Measurements from ENCODE around the gene ST3GAL3.

ST3GAL3 gene

DNA sequence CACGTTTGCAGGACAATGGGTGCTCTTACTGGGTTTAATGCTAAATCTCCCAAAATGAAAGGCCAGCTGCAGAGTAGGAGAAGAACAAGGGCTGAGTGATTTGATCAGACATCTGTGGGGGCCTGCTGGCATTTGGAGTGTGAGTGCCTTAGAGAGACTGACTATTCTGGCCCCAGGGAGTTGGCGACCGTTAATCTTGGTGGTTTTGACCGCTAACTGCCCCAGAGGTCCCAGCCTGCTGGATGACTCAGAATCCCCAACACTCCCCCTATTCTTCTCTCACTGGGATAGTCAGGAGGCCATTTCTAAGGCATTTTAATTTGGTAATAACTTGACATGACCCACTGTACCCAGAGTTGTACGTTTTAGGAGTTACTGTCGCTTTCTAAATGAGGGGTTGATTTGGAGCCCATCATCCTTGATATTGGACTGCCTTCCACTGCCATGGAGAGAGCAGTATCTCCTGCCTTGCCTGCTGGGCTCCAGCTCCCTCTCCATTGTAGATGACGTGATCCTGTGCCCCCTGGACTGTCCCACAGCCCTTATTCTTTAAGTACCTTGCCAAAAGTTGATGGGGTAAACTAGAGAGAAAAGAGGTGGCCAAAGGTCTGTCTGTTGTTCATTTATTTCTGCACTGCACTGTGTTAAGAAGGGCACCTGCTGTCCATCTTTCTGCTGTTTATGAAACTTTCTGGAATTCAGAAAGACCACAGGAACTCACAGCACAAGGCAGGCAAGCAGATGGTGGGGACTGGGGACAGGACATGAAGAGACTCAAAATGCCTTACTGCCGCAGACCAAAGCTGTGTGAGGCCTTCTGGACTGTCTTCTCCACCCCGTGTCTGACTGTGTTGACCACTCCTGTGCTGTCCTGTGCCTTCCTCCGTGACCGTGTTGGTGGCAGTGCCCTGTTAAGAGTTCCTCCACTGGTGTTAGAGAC lies 128.0 kb downstream of the ST3GAL3 start:
- H3K9me3 ChIP-seq (ENCODE audit: control insufficient read depth, low read length): no peaks in the 10 kb centered on the region
- no peak overlapping the region for H3K4me3 ChIP-seq (ENCODE audit: extremely low read depth, insufficient read depth, low read length, poor library complexity, severe bottlenecking)
- peaks cover 25% of the 10 kb centered on the region for H3K4me1 ChIP-seq (ENCODE audit: control insufficient read depth, insufficient read depth, low read length, poor library complexity, severe bottlenecking)
- WGBS, 2 experiments (ENCODE audit: insufficient coverage in 2 of 2): 85 to 93% methylated on average over 6 to 7 of the region's 11 CpGs
- peak overlapping the region; percentile 64 for H3K27ac ChIP-seq (ENCODE audit: low read depth, low read length, severe bottlenecking)
- peaks cover 6% of the 10 kb centered on the region for H3K36me3 ChIP-seq (ENCODE audit: control insufficient read depth, insufficient read depth, low read length)

DNA sequence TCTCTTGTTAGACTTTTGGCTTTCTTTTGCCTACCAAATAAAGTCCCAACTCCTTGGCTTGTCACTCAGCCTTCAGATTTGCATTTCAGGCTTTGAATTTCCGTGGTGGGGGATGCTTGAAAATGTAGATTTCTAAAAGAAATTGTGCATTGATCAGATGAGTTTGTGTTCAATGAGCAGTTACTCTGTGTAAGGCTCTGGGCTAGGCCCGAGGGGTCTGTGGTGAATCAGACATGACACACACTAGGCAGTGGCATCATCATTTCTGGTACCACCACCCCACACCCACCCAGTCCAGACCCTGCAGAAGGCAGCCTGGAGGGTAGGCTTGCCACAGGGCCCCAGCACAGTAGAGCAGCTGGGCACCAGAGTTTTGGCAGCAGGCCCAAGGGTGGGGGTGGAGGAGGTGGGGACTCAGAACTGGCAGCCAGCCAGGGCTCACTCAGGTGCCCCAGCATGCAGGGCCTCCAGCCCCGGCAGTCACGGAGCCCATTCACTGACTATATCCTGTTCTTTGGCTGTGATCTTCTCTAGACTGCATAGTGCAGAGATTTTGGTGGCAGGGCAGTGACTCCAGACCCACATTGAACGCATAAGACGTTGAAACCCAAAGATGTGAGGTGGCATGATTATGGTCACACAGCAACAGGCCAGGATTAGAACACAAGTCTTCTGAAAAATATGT lies 129.1 kb downstream of the ST3GAL3 start:
- H3K4me3 ChIP-seq (ENCODE audit: extremely low read depth, insufficient read depth, low read length, poor library complexity, severe bottlenecking): no peak overlapping the region
- no peaks in the 10 kb centered on the region for H3K9me3 ChIP-seq (ENCODE audit: control insufficient read depth, low read length)
- peaks cover 25% of the 10 kb centered on the region for H3K4me1 ChIP-seq (ENCODE audit: control insufficient read depth, insufficient read depth, low read length, poor library complexity, severe bottlenecking)
- peaks cover 12% of the 10 kb centered on the region for H3K36me3 ChIP-seq (ENCODE audit: control insufficient read depth, insufficient read depth, low read length)
- no peak overlapping the region for H3K27ac ChIP-seq (ENCODE audit: low read depth, low read length, severe bottlenecking)
- WGBS, 2 experiments (ENCODE audit: insufficient coverage in 2 of 2): 96 to 100% methylated on average over 2 to 5 of the region's 6 CpGs

DNA sequence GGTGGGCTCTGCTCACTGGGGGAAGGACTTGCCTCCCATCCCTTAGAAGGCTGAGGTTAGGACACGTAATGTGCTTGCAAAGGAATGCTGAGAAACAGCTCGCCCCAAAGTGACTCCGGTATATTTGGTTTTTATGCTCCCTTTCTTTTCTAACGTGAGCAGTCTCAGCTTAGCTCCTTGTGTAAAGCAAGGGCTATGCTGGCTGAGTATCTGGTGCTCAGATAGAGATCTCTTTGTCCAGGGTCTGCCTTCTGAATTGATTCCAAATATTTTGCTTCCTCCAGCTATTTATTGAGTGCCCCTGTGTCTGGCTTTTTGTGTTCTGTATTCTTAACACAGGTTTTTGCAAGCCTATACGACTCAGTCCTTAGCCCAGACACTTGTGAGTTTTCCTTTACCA lies 131.7 kb downstream of the ST3GAL3 start:
- H3K36me3 ChIP-seq (ENCODE audit: control insufficient read depth, insufficient read depth, low read length): peaks cover 34% of the 10 kb centered on the region
- peaks cover 25% of the 10 kb centered on the region for H3K4me1 ChIP-seq (ENCODE audit: control insufficient read depth, insufficient read depth, low read length, poor library complexity, severe bottlenecking)
- H3K27ac ChIP-seq (ENCODE audit: low read depth, low read length, severe bottlenecking): peak overlapping the region; percentile 13
- no peak overlapping the region for H3K4me3 ChIP-seq (ENCODE audit: extremely low read depth, insufficient read depth, low read length, poor library complexity, severe bottlenecking)
- peaks cover 6% of the 10 kb centered on the region for H3K9me3 ChIP-seq (ENCODE audit: control insufficient read depth, low read length)
- 80 to 84% methylated on average over 4 of the region's 5 CpGs for WGBS, 2 experiments (ENCODE audit: insufficient coverage in 2 of 2)

DNA sequence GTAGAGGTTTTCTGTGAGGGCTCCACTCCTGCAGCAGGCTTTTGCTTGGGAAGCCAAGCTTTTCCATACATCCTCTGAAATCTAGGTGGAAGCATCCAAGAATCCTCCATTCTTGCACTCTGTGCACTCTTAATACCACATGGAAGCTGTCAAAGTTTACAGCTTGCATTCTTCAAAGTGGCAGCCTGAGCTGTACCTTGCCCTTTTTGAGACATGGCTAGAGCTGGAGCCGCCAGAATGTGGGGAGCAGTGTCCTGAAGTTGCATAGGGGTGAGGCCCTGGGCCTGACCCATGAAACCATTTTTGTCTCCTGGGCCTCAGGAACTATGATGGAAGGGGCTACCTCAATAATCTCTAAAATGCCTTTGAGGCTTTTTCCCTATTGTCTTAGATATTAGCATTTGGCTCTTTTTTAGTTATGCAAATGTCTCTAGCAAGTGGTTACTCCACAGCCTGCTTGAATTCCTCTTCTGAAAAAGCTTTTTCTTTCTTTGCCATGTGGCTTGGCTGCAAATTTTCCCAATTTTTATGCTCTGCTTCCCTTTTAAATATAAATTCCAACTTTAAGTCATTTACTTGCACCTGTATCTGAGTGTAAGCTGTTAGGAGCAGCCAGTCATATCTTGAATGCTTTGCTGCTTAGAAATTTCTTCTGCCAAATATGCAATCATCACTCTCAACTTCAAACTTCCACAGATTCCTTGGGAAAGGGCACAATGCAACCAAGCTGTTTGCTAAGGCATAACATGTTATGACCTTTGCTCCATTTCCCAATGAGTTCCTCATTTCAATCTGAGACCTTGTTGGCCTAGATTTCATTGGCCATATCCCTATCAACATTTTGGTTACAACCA lies 134.2 kb downstream of the ST3GAL3 start:
- H3K4me1 ChIP-seq (ENCODE audit: control insufficient read depth, insufficient read depth, low read length, poor library complexity, severe bottlenecking): peaks cover 12% of the 10 kb centered on the region
- peaks cover 6% of the 10 kb centered on the region for H3K9me3 ChIP-seq (ENCODE audit: control insufficient read depth, low read length)
- peaks cover 35% of the 10 kb centered on the region for H3K36me3 ChIP-seq (ENCODE audit: control insufficient read depth, insufficient read depth, low read length)
- H3K27ac ChIP-seq (ENCODE audit: low read depth, low read length, severe bottlenecking): no peak overlapping the region
- H3K4me3 ChIP-seq (ENCODE audit: extremely low read depth, insufficient read depth, low read length, poor library complexity, severe bottlenecking): no peak overlapping the region
- 67% methylated on average over 1 of the region's 1 CpG; no CpG with 5 or more reads in 1 of the 2 experiments for WGBS, 2 experiments (ENCODE audit: insufficient coverage in 2 of 2)

DNA sequence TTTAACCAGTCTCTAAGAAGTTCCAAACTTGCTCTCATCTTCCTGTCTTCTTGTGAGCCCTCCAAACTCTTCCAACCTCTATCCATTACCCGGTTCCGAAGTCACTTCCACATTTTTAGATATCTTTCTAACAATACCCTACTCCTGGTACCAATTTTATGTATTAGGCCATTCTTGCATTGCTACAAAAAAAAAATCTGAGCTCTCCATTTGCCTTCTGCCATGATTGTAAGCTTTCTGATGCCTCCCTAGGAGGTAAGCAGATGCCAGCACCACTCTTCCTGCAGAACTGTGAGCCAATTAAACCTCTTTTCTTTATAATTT lies 134.8 kb downstream of the ST3GAL3 start:
- peaks cover 6% of the 10 kb centered on the region for H3K9me3 ChIP-seq (ENCODE audit: control insufficient read depth, low read length)
- no peak overlapping the region for H3K4me3 ChIP-seq (ENCODE audit: extremely low read depth, insufficient read depth, low read length, poor library complexity, severe bottlenecking)
- H3K4me1 ChIP-seq (ENCODE audit: control insufficient read depth, insufficient read depth, low read length, poor library complexity, severe bottlenecking): peaks cover 12% of the 10 kb centered on the region
- WGBS, 2 experiments (ENCODE audit: insufficient coverage in 2 of 2): 90 to 91% methylated on average over 2 of the region's 2 CpGs
- H3K36me3 ChIP-seq (ENCODE audit: control insufficient read depth, insufficient read depth, low read length): peaks cover 35% of the 10 kb centered on the region
- no peak overlapping the region for H3K27ac ChIP-seq (ENCODE audit: low read depth, low read length, severe bottlenecking)

GRCh38 chr1:43843684-43844083 lies 136.3 kb downstream of the ST3GAL3 start:
- Histone ChIP-seq H3K4me3 (ENCODE audit: extremely low read depth, insufficient read depth, low read length, poor library complexity, severe bottlenecking) (no peak overlapping the region), H3K36me3 (ENCODE audit: control insufficient read depth, insufficient read depth, low read length) (peaks cover 32% of the 10 kb centered on the region), H3K9me3 (ENCODE audit: control insufficient read depth, low read length) (peaks cover 6% of the 10 kb centered on the region), H3K27ac (ENCODE audit: low read depth, low read length, severe bottlenecking) (no peak overlapping the region), H3K4me1 (ENCODE audit: control insufficient read depth, insufficient read depth, low read length, poor library complexity, severe bottlenecking) (peaks cover 10% of the 10 kb centered on the region)
- WGBS, 2 experiments (ENCODE audit: insufficient coverage in 2 of 2): 89 to 98% methylated on average over 3 to 4 of the region's 5 CpGs

DNA sequence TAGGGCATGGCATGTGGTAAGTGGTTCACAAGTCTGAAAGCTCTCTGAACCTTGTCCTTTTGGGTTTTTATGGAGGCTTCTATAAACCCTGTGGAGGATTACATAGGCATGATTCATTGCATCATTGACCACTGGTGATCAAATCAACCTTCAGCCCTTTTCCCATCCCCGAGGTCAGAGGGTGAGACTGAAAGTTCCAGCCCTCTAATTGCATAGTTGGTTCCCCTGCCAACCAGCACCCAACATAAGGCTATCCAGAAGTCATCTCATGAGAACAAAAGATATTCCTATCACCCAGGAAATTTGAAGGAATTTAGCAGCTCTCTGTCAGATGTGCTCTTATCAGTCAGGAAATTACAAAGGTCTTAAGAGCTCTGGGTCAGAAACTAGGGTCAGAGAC lies 136.8 kb downstream of the ST3GAL3 start:
- peaks cover 6% of the 10 kb centered on the region for H3K9me3 ChIP-seq (ENCODE audit: control insufficient read depth, low read length)
- peaks cover 5% of the 10 kb centered on the region for H3K4me1 ChIP-seq (ENCODE audit: control insufficient read depth, insufficient read depth, low read length, poor library complexity, severe bottlenecking)
- 82 to 100% methylated on average over 1 of the region's 1 CpG for WGBS, 2 experiments (ENCODE audit: insufficient coverage in 2 of 2)
- peaks cover 30% of the 10 kb centered on the region for H3K36me3 ChIP-seq (ENCODE audit: control insufficient read depth, insufficient read depth, low read length)
- no peak overlapping the region for H3K27ac ChIP-seq (ENCODE audit: low read depth, low read length, severe bottlenecking)
- H3K4me3 ChIP-seq (ENCODE audit: extremely low read depth, insufficient read depth, low read length, poor library complexity, severe bottlenecking): no peak overlapping the region

DNA sequence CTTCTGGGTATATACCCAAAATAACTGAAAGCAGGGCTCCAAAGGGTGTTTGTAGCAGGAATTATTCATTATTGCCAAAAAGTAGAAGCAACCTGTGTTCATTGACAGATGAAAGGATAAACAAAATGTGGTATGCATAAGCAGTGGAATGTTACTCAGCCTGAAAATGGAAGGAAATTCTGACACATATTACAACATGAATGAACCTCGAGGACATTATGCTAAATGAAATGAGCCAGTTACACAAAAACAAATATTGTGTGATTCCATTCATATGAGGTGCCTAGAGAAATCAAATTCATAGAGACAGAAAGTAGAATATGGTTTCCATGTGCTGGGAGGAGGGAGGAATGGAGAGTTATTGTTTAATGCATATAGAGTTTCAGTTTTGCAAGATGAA lies 140.0 kb downstream of the ST3GAL3 start:
- H3K27ac ChIP-seq (ENCODE audit: low read depth, low read length, severe bottlenecking): no peak overlapping the region
- WGBS, 2 experiments (ENCODE audit: insufficient coverage in 2 of 2): no CpG with 5 or more reads among the region's 1 CpG
- H3K36me3 ChIP-seq (ENCODE audit: control insufficient read depth, insufficient read depth, low read length): peaks cover 16% of the 10 kb centered on the region
- H3K9me3 ChIP-seq (ENCODE audit: control insufficient read depth, low read length): no peaks in the 10 kb centered on the region
- H3K4me1 ChIP-seq (ENCODE audit: control insufficient read depth, insufficient read depth, low read length, poor library complexity, severe bottlenecking): no peaks in the 10 kb centered on the region
- no peak overlapping the region for H3K4me3 ChIP-seq (ENCODE audit: extremely low read depth, insufficient read depth, low read length, poor library complexity, severe bottlenecking)

DNA sequence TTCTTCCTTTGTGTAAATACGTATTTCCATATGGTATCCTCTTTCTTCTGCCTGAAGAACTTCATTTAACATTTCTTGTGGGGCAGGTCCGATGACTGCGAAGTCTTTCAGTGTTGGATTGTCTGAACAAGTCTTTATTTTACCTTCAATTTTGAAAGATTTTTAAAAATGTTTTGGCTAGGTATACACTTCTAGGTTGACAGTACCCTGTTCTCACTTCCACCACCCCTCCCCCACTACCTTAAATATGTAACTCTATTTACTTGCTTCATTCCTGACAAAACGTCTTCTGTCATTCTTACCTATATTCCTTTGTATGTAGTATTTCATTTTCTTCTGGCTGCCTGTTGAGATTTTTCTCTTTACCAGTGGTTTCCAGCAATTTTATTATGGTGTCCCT lies 140.5 kb downstream of the ST3GAL3 start:
- Histone ChIP-seq H3K36me3 (ENCODE audit: control insufficient read depth, insufficient read depth, low read length) (peaks cover 11% of the 10 kb centered on the region), H3K4me1 (ENCODE audit: control insufficient read depth, insufficient read depth, low read length, poor library complexity, severe bottlenecking) (no peaks in the 10 kb centered on the region), H3K27ac (ENCODE audit: low read depth, low read length, severe bottlenecking) (no peak overlapping the region), H3K9me3 (ENCODE audit: control insufficient read depth, low read length) (no peaks in the 10 kb centered on the region), H3K4me3 (ENCODE audit: extremely low read depth, insufficient read depth, low read length, poor library complexity, severe bottlenecking) (no peak overlapping the region)
- no CpG with 5 or more reads among the region's 4 CpGs for WGBS, 2 experiments (ENCODE audit: insufficient coverage in 2 of 2)

DNA sequence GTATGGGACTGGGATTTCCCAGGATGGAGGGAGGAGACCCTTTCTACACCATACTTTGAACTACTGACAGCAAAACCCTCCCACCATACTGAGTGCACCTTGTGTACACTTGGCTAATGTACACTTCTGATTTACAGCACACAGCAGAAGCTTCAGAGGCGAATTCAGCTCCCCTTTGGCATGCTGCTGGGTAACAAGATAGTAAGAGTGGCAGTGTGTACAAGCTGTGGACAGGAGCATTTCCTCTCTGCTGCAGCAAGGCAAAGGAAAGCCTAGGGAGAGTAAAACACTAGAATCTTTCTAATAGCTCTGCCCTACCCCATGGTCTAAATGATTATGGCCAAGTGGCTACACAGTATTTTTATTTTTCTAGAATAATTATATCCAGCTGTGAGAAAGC lies 142.3 kb downstream of the ST3GAL3 start:
- no peaks in the 10 kb centered on the region for H3K9me3 ChIP-seq (ENCODE audit: control insufficient read depth, low read length)
- H3K36me3 ChIP-seq (ENCODE audit: control insufficient read depth, insufficient read depth, low read length): peaks cover 2% of the 10 kb centered on the region
- no peak overlapping the region for H3K4me3 ChIP-seq (ENCODE audit: extremely low read depth, insufficient read depth, low read length, poor library complexity, severe bottlenecking)
- H3K4me1 ChIP-seq (ENCODE audit: control insufficient read depth, insufficient read depth, low read length, poor library complexity, severe bottlenecking): no peaks in the 10 kb centered on the region
- no CpG with 5 or more reads among the region's 1 CpG for WGBS, 2 experiments (ENCODE audit: insufficient coverage in 2 of 2)
- no peak overlapping the region for H3K27ac ChIP-seq (ENCODE audit: low read depth, low read length, severe bottlenecking)
